Ecto neural progenitor cell (in vitro differentiated cells): ENCODE results near the gene GDPD3.
"Not testable (repeated sequence)": the region's sequence is repeated elsewhere in the genome, so short reads cannot be mapped to it uniquely, and the experiment has no call there.

ENCODE experiments used
- DNase-seq: peaks from one replicate; pipeline ENCODE4 v3.0.0-alpha.2; 2018; ENCODE audit warnings: low spot score

GDPD3 gene

DNA sequence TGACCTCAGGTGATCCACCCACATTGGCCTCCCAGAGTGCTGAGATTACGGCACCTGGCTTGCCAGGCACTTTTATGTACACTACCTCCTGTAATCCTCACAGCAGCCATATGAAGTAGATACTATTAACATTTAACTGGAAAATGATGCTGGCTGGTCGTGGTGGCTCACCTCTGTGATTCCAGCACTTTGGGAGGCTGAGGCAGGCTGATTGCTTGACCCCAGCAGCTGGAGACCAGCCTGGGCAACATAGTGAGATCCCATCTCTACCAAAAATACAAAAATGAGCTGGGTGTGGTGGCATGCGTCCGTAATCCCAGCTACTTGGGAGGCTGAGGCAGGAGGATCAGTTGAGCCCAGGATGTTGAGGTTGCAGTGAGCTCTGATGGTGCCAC lies 11.6 kb upstream of the GDPD3 start:
- no peak for DNase-seq

DNA sequence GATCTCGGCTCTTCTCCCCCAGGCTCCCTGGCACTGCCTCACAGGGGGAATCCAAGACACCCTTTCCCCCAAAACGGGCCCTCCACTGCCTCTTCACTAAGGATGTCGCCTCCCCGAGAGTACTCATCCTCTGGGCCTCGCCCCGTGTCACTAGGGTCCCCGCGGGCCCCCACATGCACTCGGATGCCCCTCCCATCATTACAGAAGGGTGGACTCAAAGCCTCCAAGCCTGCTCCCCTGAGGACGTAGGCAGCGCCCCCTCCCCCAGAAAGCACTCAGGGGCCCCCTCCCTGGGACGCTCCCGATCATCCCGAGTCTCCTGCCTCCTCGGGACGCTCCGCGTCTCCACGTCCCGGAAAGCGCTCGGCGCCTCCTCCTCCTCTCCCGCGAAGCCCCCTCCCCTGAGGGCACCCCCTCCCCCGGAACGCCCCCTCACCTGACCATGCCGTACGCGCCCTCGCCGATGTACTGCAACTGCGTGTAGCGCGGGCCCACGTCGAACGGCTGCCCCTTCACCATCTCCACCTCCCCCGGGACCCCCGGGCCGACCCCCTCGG lies 9.3 kb upstream of the GDPD3 start:
- DNase-seq = no peak

DNA sequence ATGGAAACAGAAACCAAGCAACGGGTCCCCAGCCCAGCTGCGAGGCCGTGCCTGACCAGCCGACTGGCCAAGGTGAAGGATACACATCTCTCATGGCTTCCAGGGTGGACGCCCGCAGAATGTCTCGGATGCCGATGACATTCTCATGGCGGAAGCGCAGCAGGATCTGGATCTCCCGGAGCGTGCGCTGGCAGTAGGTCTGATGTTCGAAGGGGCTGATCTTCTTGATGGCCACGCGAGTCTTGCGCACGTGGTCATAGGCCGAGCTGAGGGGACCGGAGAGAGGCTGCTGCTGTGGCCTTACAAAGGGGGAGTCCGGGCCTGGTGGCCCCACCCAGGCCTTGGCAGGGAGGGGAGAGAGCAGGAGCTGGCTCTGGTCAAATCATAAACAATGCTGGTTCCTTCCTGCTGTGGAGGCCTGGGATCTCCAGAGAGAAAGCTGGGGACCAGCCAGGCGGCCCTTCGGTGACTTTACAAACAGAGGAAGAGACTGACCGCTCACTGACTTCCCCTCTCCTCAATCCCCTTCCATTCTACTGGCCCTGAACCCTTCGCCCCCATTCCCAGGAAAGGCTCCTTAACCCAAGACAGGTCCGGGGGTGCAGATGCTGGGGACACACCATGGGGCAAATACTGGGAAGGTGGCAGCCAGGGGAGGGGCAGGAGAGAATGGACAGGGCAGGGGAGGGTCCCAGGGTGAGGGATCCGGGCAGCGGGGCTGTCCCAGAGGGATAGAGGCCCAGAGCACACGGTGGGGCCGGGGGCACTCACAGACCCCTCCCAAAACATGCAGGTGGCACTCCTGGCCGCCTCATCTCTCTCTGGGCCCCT lies 8.6 kb upstream of the GDPD3 start:
- DNase-seq = no peak

DNA sequence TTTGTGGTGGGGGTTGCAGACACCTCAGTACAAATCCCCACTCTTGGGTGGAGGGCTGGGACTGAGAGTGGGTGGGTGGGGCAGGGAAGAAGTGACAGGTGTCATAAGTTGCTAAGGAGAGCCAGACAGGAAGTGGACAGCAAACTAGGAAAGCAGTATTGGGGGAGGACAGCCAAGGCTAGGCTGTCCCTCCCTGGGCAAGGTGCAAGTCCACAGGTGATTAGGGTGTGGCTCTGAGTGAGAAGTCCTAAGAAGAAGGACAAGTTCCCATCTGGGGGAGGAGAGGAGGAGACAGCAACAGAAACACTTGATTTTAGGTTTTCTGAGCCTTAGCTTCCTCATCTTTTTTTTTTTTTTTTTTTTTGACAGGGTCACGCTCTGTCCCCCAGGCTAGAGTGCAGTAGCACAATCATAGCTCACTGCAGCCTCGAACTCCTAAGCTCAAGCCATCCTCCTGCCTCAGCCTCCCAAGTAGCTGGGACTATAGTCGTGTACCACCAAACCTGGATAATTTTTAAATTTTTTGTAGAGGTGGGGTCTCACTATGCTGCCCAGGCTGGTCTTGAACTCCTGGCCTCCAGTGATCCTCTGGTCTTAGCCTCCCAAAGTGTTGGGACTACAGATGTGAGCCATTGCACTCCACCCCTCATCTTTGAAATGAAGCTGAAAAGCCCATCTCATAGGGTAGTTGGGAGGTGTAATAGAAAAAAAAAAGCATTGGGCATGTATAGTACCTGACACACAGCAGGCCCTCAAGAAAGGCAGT lies 7.2 kb upstream of the GDPD3 start:
- no peak for DNase-seq

DNA sequence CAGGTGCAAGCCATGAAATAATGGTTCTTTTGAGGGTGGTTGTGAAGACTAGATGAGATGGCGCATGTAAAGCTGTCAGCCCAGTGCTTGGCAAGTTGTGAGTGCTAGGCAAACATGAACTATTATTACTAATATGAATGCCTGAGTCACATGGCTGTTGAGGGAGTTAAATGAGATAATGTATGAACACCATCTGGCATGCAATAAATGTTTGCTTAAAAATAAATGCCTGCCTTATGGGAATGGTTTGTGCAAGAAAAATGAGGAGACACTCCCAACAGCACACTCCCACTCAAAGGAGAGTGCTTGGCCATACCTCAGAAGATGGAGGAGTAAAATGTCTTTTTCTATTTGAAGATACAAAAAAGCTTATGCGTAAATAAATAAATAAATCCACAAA lies 6.1 kb upstream of the GDPD3 start:
- DNase-seq = no peak

DNA sequence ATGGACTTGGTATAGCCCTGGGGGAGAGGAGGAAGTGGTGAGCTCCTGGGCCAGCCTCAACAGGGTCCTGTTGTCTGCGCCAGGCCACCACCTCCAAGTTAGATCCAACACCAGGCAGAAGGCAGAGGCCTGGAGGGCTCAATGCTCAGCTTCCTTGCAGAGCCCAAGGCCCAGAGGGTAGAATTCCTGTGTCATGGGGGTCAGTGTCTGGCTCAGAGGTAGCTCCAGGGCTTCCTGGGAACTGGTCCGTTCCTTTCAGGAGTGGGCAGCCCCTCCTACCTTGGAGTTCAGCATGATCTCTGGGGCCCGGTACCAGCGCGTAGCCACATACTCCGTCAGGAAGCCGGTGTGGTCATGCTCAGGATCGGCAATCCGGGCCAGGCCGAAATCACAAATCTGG lies 4.4 kb upstream of the GDPD3 start:
- no peak for DNase-seq

DNA sequence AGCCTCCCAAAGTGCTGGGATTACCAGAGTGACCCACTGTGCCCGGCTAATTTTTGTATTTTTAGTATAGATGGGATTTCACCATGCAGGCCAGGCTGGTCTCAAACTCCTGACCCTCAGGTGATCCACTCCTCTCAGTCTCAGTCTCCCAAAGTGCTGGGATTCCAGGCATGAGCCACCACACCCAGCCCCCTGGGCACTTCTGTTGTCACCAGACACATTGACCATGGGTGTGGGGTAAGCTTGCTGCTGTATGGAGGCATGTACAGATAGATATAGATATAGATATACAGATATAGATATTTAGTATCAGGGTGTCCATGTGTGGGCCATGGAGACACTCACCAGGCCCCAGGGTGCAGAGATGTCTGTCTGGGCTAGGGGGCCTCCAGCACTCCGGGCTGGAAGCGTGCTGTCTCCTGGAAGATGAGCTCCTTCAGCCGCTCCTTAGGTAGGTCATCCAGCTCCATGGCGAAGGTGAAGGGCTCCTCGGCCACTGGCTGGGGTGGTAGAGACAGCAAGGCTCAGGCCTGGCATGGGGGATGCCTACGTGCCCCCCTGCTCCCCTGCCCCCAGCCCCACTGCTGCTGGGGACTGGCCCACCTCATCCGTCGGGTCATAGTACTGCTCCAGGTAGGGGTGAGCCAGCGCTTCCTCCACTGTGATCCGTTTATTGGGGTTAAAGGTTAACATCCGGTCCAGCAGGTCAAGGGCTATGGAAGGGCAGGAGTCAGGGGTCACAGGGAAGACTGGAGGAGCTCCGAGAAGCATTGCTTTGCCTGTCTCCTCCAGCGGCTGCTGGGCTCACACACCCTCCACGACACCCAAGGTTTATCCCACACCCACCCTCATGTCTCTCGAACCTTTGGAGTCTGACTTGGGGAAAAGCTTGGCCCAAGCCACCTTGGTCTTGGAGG lies 3.2 kb upstream of the GDPD3 start:
- DNase-seq = no peak

DNA sequence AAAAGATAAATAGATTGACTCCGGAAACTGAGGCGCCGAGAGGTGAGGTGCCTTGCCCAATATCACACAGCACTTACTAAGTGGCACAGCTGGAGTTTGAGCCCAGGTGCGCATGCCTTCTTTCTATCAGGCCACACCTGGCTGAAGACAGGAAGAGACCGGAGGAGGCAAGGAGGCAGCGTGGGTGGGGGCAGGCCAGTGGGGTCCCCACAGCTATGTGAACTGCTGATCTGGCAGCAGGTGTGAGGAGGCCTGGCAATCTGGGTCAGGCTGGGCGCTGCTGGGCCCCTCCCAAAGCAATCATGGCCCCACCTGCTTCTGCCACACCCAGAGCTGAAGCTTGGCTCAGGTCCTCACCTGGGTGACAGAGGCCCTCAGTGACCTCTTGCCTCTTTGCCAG lies 1.9 kb upstream of the GDPD3 start:
- DNase-seq = no peak

DNA sequence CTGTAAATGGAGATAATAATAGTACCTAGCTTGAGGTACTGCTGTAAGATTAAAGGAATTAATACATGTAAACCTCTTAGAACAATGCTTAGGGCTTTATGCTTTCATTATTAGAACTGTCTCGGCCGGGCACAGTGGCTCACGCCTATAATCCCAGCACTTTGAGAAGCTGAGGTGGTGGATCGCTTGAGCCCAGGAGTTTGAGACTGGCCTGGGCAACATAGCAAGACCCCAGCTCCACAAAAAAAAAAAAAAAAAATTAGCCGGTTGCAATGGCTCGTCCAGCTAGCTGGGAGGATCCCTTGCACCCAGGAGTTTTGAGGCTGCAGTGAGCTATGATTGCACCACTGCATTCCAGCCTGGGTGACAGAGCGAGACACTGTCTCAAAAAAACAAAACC lies 1.5 kb upstream of the GDPD3 start:
- DNase-seq = not testable (repeated sequence)

DNA sequence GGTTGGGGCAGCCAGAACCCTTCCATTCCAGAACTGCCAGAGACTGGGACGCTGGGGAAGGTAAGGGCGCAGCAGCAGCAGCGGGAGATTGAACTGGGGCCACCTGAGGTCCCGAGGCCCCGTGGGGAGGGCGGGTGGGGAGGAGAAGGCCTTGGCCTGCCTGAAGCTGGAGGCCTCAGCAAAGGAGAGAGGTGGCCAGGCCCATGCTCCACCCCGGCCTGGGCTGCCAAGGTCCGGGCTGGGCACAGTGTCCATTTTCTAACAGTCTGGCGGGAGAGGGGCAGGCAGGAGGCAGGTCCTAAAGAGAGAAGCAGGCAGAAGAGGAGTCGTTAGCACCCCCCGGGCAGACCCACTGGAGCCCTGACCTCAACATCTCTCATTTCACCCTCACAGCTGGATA lies 1.1 kb upstream of the GDPD3 start:
- no peak for DNase-seq

DNA sequence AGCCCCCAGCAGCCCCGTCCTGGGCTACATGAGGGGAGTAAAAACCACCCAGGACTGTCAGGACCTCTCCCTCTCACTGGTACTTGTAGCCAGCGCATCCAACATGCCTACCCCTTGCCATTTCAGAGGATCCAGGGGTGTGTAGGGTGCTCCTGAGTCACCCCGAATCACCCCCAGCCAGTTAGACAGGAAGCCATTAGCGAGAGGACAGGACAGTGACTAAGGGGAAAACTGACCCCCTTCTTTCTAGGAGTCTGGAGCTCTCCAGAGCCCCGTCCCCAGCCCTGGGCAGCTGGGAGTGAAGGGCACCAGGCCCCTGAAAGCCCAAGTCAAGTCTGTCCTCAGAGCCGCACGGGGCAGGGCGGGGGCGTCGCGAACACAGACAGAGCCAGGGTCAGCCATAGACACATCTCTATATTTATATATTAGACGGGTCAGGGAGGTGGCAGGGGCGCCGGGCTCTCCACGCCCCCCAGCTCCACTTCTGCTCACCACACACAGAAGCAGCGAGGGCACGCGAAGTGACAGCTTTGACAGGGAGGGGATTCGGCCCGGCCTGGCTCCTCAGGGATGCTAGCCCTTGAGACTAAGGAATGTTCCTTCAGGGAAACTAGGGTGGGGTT lies 485 bp upstream of the GDPD3 start:
- no peak for DNase-seq

DNA sequence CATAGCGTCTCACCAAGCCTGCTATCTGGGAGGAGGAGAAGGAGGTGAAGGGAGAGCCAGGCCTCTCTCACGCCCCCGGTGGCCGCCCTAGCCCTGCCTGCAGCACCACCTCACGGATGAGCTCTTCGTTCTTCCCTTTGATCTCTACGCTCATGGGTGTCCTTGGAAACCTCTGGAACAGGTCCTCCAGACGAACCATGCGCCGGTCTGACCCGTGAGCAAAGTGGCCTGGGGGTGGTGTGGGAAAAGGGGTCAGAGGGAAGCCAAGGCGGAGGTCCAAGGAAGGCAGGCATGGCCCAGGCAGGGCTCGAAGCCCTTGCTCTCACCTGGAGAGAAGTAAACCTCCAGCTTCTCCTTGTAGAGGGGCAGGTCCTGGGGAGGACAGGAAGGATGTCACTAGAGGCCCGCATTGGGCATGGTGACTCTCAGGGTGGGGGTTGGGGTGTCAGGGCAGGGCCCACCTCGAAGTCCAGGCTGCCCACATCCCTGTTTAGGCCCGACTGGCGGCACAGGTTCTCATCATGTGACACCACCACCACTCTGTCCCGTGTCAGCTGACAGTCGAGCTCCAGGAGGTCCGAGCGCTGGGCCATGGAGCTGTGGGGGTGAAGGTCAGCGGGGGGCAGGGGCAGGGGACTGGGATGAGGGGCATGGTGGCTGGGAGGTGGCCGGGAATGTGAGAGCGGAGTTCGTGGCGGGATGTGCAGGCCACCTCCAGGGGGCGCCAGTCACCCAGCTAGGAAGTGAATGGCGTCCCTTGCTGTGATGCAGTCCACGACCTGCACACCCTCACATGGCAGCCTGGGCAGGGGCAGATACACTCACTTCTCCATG lies 923 bp downstream of the GDPD3 start:
- peak; percentile 76 for DNase-seq

DNA sequence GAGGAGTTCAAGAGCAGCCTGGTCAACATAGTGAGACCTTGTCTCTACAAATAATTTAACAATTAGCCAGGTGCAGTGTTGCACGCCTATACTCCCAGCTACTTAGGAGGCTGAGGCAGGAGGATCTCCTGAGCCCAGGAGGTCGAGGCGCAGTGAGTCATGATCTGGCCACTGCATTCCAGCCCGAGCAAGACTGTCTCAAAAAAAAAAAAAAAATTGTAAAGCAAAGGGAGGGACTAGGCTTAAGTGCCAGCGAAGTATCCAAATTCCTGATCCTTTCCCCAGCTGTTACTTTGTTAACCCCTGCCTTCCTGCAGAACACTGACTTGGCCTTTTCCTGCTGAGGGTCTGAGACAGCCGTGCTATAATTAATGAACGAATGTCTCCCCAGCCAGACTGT lies 2.7 kb downstream of the GDPD3 start:
- no peak for DNase-seq

DNA sequence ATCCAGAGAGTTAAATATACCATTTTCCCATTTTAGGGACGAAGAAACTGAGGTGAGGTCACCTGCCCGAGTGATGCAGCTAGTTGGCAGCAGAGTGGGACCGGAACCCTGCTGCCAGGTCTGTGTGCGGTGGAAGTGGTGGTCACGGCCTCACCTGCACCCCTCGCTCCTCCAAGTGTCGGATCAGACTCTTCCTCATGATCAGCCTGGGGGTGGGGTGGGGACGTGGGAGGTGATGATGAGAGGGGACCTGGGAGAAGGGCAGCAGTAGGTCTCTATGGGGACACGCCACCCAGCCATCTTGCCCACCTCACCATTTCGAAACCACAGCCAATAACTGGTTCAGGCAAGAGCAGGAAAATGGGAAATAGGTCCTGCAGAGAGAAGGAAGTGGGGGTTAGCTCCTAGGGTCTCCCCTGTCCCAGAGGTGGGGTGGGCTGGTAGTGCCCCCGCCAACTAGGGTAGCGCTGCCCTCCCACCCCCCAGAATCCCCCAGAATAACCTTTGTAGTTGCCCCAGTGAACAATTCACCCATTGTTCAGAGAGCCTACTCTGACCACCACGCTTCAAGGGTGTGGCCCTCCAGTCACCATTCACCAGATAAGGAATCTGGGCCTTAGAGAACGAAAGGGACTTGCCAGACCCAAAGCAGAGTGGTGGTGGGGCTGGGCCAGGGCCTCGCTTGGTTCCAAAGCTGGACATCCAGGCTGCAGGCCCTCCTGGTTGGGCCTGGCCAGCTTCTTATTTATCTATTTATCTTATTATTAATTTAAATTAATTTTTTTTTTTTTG lies 5.1 kb downstream of the GDPD3 start:
- DNase-seq = no peak

DNA sequence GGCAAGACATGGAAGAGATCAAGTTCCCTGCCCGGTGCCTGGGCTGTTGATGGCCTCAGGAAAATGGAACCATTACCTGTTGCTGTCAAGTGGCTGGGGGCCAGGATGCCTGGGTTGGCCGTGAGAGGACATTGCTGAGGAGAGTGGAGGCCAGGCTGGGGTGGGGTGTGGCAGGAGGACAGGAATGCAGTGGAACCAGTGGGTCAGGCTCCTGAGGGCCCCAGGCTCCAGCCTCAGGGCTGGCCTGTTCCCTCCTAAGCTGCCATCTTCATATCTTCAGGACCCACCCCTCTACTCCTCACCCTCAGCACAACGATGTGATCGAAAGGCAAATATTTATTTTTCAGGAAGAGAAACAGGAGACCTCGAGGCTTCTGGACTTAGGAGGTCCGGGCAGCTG lies 8.8 kb downstream of the GDPD3 start:
- no peak for DNase-seq

DNA sequence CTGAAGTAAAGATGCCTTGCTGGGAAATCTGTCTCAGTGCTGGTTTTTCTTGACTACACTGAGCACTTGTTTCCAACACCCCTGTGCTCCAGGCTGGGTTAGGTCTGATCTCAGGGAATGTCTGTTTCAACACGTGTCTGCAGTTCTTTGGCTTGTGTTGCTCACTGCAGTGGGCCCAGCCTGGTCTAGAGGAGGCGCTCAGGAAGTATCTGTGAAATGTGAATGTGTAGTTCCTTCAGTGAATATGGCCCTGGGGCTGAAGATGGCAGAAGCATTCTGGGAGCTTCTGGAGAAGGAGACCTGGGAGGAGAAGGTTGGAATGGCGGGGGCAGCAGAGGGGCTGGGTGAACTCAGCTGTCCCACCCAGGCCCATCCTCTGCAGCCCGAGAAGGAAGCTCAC lies 9.2 kb downstream of the GDPD3 start:
- DNase-seq = no peak

DNA sequence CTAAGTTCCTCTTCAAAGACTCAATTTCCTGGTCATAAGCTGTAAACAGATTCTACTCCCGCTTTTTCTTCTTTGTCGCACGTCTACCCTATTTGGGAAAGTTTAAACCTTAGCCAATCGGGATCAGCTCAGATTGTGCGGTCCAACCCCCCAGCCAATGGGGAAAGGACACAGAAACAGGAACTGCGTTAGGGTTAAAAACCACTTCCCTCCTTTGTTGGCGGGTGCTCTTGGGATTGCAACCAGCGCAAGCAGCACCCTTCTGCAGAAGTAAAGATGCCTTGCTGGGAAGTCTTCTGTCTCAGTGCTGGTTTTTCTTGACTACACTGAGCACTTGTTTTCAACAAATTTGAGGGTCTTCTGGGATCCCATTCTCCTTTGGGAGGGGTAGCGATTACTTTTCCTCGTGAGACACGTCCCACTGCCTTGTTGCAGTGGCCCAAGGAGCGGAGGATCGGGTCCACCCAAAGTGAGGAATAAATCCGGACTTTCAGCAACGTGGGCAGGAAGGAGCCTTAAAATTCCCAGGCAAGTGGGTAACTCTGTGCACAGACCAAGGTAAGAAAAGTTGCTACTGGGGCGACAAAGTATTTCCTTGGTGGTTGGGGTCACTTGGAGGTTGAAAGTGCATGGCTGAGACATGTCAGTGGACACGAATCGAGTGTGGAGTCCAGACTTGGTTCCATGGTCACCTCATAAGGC lies 16.3 kb downstream of the GDPD3 start:
- peak; percentile 85 for DNase-seq

DNA sequence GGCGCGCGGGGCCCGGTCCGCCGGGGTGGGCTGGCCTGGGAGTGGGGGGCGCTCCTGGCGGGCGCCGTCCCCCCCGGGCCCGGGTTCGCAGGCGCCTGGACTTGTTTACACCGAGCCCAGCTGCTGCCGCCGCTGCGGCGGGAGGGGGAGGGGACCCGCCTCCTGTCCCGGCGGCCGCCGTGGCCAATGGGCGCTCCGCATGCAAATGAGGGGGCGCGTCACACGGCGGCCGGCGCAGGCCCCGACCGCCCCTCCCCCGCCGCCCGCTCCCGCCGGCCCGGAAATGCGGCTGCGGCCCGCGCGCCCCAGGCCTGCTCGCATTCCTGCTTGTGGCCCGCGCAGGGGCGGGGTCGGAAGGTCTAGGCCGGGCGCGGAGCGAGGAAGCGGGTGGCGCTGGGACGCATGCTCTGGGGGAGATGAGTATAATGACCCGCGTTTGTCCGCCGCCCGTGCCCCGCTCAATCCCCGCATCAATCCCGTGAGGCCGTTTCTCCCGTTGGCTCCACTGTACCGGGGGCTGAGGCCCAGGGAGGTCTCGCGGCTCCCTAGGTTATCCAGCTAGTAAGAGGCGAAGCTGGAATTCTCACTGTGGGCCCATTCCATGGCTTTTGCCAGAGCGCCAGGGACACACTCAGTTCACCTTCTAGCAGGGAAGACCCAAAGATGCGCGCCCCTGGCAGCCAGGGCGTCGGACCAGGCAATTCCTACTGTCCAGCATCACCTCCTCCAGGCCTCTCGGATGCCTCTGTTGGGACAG lies 17.1 kb downstream of the GDPD3 start, which contains the start of gene YPEL3:
TSS of gene YPEL3 (minus strand) at position 109 of the 757 bp plus-strand sequence. CDS start 731 bp downstream, outside the sequence.
- peak; percentile 96 for DNase-seq
